ENCODE results near the gene ARAP2.

The ARAP2 gene

DNA sequence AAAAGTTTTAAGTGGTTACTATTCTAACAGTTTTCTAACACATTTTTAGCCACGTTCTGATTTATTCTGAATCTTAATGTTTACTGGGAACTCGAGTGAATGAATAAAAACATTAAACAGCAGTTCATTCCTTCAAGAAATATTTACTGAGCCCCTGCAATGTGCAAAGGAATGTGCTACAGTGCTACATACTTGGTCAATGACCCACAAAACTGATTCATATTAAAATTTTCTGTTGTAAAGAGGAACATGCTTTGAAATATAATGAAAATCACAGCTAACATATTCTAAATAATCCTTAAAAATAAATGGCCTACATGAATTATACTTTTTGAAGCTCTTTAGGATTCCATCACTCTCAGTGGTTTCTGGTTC is 78.7 kb downstream of the ARAP2 start:
- Histone ChIP-seq H3K27ac (ENCODE audit: insufficient read depth, low read length, poor library complexity, severe bottlenecking) (no peak overlapping the region), H3K9me3 (ENCODE audit: control insufficient read depth, low read length) (no peaks in the 10 kb centered on the region), H3K36me3 (ENCODE audit: control insufficient read depth, insufficient read depth, low read length) (peaks cover 10% of the 10 kb centered on the region), H3K27me3 (replicated peaks; ENCODE audit: control insufficient read depth, insufficient read depth, low read length, poor library complexity, severe bottlenecking) (no peaks in the 10 kb centered on the region), H3K4me1 (ENCODE audit: control insufficient read depth, insufficient read depth, low read length, poor library complexity, severe bottlenecking) (no peaks in the 10 kb centered on the region), H3K4me3 (ENCODE audit: insufficient read depth, low read depth, low read length, poor library complexity, severe bottlenecking) (no peak overlapping the region)
- no peak for DNase-seq

DNA sequence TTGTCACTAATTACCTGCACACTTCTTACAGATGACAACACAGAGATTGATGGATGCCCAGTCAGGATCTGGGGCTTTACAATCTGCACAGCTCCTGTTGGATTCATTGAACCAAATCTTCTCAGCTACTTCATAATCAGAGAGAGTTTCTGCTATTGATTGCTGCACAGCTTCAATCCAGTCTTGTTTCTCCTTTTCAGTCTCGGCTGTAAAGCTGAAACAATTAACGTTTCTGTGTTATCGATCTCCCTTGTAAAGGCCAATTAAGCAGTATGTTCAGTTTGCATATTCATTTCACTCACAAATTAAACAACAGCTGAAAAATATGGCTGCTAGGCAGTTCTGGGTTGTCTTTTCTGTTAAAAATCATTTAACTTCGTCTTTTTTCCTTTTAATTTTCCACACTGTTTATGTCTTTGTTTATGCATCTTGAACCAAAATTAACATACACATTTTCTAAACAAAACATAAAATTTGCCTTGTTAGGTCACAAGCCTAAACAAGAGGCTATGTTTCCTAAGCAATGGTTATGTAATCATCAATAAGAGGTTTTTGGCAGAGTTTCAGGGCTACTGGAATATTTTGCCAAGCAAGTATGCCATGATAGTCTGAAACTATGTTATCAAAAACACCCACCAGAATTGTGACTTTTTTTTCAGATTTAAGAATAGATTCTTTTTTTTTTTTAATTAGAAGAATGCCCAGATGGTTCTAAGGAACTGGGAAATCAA is 79.2 kb downstream of the ARAP2 start:
- no peak for DNase-seq
- Histone ChIP-seq H3K9me3 (ENCODE audit: control insufficient read depth, low read length) (no peaks in the 10 kb centered on the region), H3K4me1 (ENCODE audit: control insufficient read depth, insufficient read depth, low read length, poor library complexity, severe bottlenecking) (no peaks in the 10 kb centered on the region), H3K4me3 (ENCODE audit: insufficient read depth, low read depth, low read length, poor library complexity, severe bottlenecking) (no peak overlapping the region), H3K27ac (ENCODE audit: insufficient read depth, low read length, poor library complexity, severe bottlenecking) (no peak overlapping the region), H3K36me3 (ENCODE audit: control insufficient read depth, insufficient read depth, low read length) (peaks cover 10% of the 10 kb centered on the region), H3K27me3 (replicated peaks; ENCODE audit: control insufficient read depth, insufficient read depth, low read length, poor library complexity, severe bottlenecking) (no peaks in the 10 kb centered on the region)

DNA sequence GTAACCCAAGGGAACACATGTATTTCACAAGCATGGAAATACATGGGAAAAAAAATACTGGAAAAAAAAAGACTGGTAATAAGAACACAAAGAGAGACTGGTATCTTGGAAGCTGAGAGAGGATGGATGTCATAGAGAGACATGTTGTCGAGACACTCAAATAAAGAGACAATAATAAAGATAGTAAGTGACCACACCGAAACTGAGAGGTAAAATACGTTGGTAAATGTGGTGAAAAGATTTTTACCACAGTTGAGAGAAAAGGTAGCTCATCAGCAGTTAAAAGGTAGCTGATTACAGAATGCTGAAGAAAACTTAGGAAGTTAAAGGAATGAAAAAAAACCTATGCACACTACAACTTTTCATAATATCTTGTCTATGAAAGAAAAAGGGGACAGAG is 81.1 kb downstream of the ARAP2 start:
- H3K4me3 ChIP-seq (ENCODE audit: insufficient read depth, low read depth, low read length, poor library complexity, severe bottlenecking): no peak overlapping the region
- no peaks in the 10 kb centered on the region for H3K27me3 ChIP-seq (replicated peaks; ENCODE audit: control insufficient read depth, insufficient read depth, low read length, poor library complexity, severe bottlenecking)
- H3K4me1 ChIP-seq (ENCODE audit: control insufficient read depth, insufficient read depth, low read length, poor library complexity, severe bottlenecking): no peaks in the 10 kb centered on the region
- DNase-seq: no peak
- no peak overlapping the region for H3K27ac ChIP-seq (ENCODE audit: insufficient read depth, low read length, poor library complexity, severe bottlenecking)
- no peaks in the 10 kb centered on the region for H3K9me3 ChIP-seq (ENCODE audit: control insufficient read depth, low read length)
- peaks cover 21% of the 10 kb centered on the region for H3K36me3 ChIP-seq (ENCODE audit: control insufficient read depth, insufficient read depth, low read length)

DNA sequence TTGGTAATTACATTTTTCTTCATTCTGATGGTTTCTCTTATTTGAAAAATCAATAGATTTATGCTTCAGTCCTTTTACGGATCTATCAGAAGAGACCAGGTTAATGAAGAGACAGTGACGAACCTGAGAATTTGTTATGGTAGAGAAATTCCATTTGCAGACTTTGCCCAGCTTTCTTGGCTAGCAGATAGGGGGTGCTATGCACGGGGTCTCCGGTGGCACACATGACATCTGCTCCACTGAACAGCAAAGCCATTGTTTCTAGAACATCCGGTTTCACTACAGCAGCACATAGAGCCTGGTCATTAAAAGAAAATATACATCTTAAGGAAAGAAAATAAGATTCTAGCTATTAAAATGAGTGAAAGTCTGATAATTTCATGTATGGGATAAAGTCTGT is 85.1 kb downstream of the ARAP2 start:
- H3K36me3 ChIP-seq (ENCODE audit: control insufficient read depth, insufficient read depth, low read length): peaks cover 21% of the 10 kb centered on the region
- H3K9me3 ChIP-seq (ENCODE audit: control insufficient read depth, low read length): no peaks in the 10 kb centered on the region
- H3K4me3 ChIP-seq (ENCODE audit: insufficient read depth, low read depth, low read length, poor library complexity, severe bottlenecking): no peak overlapping the region
- no peaks in the 10 kb centered on the region for H3K27me3 ChIP-seq (replicated peaks; ENCODE audit: control insufficient read depth, insufficient read depth, low read length, poor library complexity, severe bottlenecking)
- H3K4me1 ChIP-seq (ENCODE audit: control insufficient read depth, insufficient read depth, low read length, poor library complexity, severe bottlenecking): no peaks in the 10 kb centered on the region
- no peak for DNase-seq
- H3K27ac ChIP-seq (ENCODE audit: insufficient read depth, low read length, poor library complexity, severe bottlenecking): no peak overlapping the region

DNA sequence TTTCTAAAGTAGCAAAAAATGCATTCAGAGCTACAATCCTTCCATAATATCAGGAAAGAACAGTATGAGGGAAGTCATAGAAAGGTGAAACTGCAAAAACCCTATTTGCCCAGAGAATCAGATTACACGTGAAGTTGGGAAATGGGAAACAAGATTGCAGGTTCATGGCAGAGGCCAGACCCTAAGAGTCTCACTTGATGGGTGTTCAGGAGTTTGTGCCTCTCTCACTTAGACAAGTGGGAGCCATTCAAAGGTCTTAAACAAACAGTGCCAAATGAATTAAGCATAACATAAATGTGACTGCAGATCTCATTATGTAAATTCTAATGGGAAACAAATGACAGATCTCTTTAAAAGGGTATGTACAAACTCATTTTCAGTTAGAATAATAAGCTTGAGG is 91.6 kb downstream of the ARAP2 start:
- H3K4me1 ChIP-seq (ENCODE audit: control insufficient read depth, insufficient read depth, low read length, poor library complexity, severe bottlenecking): no peaks in the 10 kb centered on the region
- peaks cover 9% of the 10 kb centered on the region for H3K36me3 ChIP-seq (ENCODE audit: control insufficient read depth, insufficient read depth, low read length)
- no peak overlapping the region for H3K4me3 ChIP-seq (ENCODE audit: insufficient read depth, low read depth, low read length, poor library complexity, severe bottlenecking)
- no peaks in the 10 kb centered on the region for H3K27me3 ChIP-seq (replicated peaks; ENCODE audit: control insufficient read depth, insufficient read depth, low read length, poor library complexity, severe bottlenecking)
- DNase-seq: no peak
- no peak overlapping the region for H3K27ac ChIP-seq (ENCODE audit: insufficient read depth, low read length, poor library complexity, severe bottlenecking)
- no peaks in the 10 kb centered on the region for H3K9me3 ChIP-seq (ENCODE audit: control insufficient read depth, low read length)

DNA sequence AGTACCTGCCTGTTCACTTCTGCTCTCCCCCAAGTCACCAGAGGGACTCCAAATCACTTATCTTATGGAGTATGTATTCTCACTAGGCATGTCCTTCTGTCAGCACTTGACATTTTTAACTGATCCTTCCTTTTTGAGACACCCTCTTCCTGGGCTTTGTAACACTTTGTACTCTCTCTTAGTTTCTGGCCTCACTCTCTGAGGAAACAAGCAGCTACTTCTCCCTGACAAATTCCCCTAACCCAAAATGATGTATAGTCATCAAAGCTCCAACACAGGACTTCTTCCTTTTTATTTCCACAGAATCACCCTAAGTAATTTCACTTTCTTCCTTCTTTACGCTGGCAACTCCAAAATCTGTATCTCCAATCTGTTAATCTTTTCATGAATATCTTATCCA is 101.8 kb downstream of the ARAP2 start:
- DNase-seq: no peak
- H3K4me3 ChIP-seq (ENCODE audit: insufficient read depth, low read depth, low read length, poor library complexity, severe bottlenecking): no peak overlapping the region
- no peak overlapping the region for H3K27ac ChIP-seq (ENCODE audit: insufficient read depth, low read length, poor library complexity, severe bottlenecking)
- peaks cover 10% of the 10 kb centered on the region for H3K36me3 ChIP-seq (ENCODE audit: control insufficient read depth, insufficient read depth, low read length)
- no peaks in the 10 kb centered on the region for H3K27me3 ChIP-seq (replicated peaks; ENCODE audit: control insufficient read depth, insufficient read depth, low read length, poor library complexity, severe bottlenecking)
- no peaks in the 10 kb centered on the region for H3K9me3 ChIP-seq (ENCODE audit: control insufficient read depth, low read length)
- H3K4me1 ChIP-seq (ENCODE audit: control insufficient read depth, insufficient read depth, low read length, poor library complexity, severe bottlenecking): no peaks in the 10 kb centered on the region

DNA sequence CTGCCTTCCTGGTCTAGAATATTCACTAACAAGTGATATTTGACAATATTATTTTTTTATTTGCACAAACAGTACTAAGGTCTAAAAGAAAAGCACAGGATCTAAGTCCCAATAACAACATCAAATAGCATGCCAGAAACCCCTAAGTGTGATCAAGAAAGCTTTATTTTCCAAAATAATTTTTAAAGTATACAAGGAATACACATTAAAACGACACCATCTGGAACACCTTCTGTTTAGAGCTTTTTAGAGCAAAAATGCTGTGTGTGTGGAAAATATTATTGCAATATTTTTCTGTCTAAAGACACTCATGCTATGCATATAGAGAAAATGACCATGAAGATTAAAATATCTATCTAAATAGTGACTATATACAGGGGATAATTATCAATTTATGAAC is 103.1 kb downstream of the ARAP2 start:
- no peaks in the 10 kb centered on the region for H3K27me3 ChIP-seq (replicated peaks; ENCODE audit: control insufficient read depth, insufficient read depth, low read length, poor library complexity, severe bottlenecking)
- no peak overlapping the region for H3K27ac ChIP-seq (ENCODE audit: insufficient read depth, low read length, poor library complexity, severe bottlenecking)
- H3K4me1 ChIP-seq (ENCODE audit: control insufficient read depth, insufficient read depth, low read length, poor library complexity, severe bottlenecking): no peaks in the 10 kb centered on the region
- no peaks in the 10 kb centered on the region for H3K9me3 ChIP-seq (ENCODE audit: control insufficient read depth, low read length)
- no peak overlapping the region for H3K4me3 ChIP-seq (ENCODE audit: insufficient read depth, low read depth, low read length, poor library complexity, severe bottlenecking)
- H3K36me3 ChIP-seq (ENCODE audit: control insufficient read depth, insufficient read depth, low read length): peaks cover 4% of the 10 kb centered on the region
- DNase-seq: no peak

DNA sequence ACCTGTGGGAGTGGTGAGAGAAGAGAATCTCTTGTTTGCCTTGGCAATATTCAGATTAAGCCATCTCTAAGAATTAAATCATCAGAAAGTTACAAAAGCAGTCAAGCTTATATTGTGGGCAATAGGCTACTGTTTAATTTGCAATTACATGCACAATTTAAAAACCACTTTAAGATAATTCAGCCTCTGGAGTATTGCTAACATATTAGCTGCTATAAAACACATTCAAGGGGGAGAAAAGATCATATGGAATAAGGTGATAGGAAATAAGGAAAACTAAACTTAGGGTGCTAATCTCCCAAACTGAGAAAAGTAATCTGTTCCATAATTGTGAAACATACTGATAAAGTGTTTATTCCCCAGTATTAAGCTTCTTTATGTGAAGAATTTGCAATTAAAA is 103.9 kb downstream of the ARAP2 start:
- Histone ChIP-seq H3K4me3 (ENCODE audit: insufficient read depth, low read depth, low read length, poor library complexity, severe bottlenecking) (no peak overlapping the region), H3K9me3 (ENCODE audit: control insufficient read depth, low read length) (no peaks in the 10 kb centered on the region)
- DNase-seq: no peak

DNA sequence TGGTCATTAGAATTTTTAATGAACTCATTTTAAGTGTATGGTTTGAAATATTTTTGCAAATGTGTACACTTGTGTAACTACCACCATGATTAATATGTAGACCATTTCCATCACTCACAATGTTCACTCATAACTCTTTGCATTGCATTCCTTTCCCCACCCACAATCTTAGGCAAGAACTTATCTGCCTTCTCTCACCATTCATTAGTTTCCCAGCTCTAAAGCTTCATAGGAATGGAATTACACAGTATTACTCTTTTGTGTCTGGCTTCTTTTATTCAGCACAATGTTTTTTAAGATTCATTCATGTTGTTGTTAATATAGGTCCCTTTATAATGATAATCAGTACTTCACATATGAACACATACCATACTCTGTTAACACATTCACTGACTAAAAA is 106.1 kb downstream of the ARAP2 start:
- Histone ChIP-seq H3K4me1 (ENCODE audit: control insufficient read depth, insufficient read depth, low read length, poor library complexity, severe bottlenecking) (no peaks in the 10 kb centered on the region), H3K36me3 (ENCODE audit: control insufficient read depth, insufficient read depth, low read length) (no peaks in the 10 kb centered on the region), H3K27me3 (replicated peaks; ENCODE audit: control insufficient read depth, insufficient read depth, low read length, poor library complexity, severe bottlenecking) (no peaks in the 10 kb centered on the region), H3K9me3 (ENCODE audit: control insufficient read depth, low read length) (no peaks in the 10 kb centered on the region), H3K27ac (ENCODE audit: insufficient read depth, low read length, poor library complexity, severe bottlenecking) (no peak overlapping the region), H3K4me3 (ENCODE audit: insufficient read depth, low read depth, low read length, poor library complexity, severe bottlenecking) (no peak overlapping the region)
- no peak for DNase-seq

More for the DNA sequence above, 103.9 kb downstream of the ARAP2 start:
- Histone ChIP-seq H3K36me3 (ENCODE audit: control insufficient read depth, insufficient read depth, low read length) (peaks cover 4% of the 10 kb centered on the region), H3K27me3 (replicated peaks; ENCODE audit: control insufficient read depth, insufficient read depth, low read length, poor library complexity, severe bottlenecking) (no peaks in the 10 kb centered on the region), H3K27ac (ENCODE audit: insufficient read depth, low read length, poor library complexity, severe bottlenecking) (no peak overlapping the region), H3K4me1 (ENCODE audit: control insufficient read depth, insufficient read depth, low read length, poor library complexity, severe bottlenecking) (no peaks in the 10 kb centered on the region)

DNA sequence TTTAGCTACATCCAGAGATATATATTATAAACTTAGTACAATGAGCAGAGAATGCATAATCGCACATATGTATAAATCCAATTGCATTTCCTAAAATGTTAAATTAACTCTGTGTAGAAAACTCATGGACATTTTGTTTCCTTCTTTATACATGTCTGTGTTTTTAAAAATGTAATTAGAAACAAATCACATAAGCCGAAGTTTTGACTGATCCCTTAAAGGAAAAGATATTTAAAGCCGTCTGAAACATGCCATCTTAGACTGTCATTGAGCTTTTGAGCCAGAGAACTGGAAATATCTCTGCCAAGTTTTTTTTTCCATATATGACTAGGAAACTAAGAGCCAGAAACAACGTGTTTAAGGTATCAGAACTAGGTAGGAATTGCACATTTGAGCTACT is 107.0 kb downstream of the ARAP2 start:
- Histone ChIP-seq H3K36me3 (ENCODE audit: control insufficient read depth, insufficient read depth, low read length) (no peaks in the 10 kb centered on the region), H3K27me3 (replicated peaks; ENCODE audit: control insufficient read depth, insufficient read depth, low read length, poor library complexity, severe bottlenecking) (no peaks in the 10 kb centered on the region), H3K9me3 (ENCODE audit: control insufficient read depth, low read length) (no peaks in the 10 kb centered on the region), H3K4me3 (ENCODE audit: insufficient read depth, low read depth, low read length, poor library complexity, severe bottlenecking) (no peak overlapping the region), H3K4me1 (ENCODE audit: control insufficient read depth, insufficient read depth, low read length, poor library complexity, severe bottlenecking) (no peaks in the 10 kb centered on the region), H3K27ac (ENCODE audit: insufficient read depth, low read length, poor library complexity, severe bottlenecking) (no peak overlapping the region)
- no peak for DNase-seq
